ENCODE measurements around the gene ARL4D.

- TF ChIP-seq CTCF (IDR thresholded peaks at IDR 0.05): no peak
- no peak for TF ChIP-seq POLR2A (IDR thresholded peaks at IDR 0.05)
Observed at GRCh38 chr17:43442711-43443110, 43.9 kb downstream of the ARL4D start.

Measured in heart left ventricle (tissue), 13 donors.